Psoas muscle (tissue), 8 donors: ENCODE results near the gene MLIP. TPM values are rescaled to one million over a fixed set of nuclear protein-coding genes. Genes with fewer than 3 reads are reported as not detected.

ENCODE experiments used
- ATAC-seq, 4 donors: fragments of 200-7000 bp; cut with Tn5 transposase; one replicate each; pipeline ENCODE4 v1.9.1; 2020; ENCODE audit warnings: moderate library complexity in 3 of 4, mild to moderate bottlenecking in 2 of 4
- DNase-seq, 2 donors: peaks; one replicate each; pipeline ENCODE4 v3.0.0-alpha.2; 2020
- H3K27ac ChIP-seq: fragments of 200-600 bp; one replicate; pipeline ENCODE4 v1.8.0; 2022
- H3K27me3 ChIP-seq, 3 donors: fragments of 200-600 bp in 1 of 3; one replicate each; pipeline versions ENCODE4 v1.6.1 to v1.8.0; 2013 to 2022; ENCODE audit warnings: low read length in 2 of 3, mild to moderate bottlenecking in 2 of 3, moderate library complexity in 1 of 3; ENCODE audit not compliant: insufficient read depth in 3 of 3
- H3K36me3 ChIP-seq, 2 donors: fragments of 200-600 bp in 1 of 2; one replicate each; pipeline versions ENCODE4 v1.6.1 to v1.8.0; 2013 to 2022; ENCODE audit warnings: low read depth in 1 of 2, mild to moderate bottlenecking in 1 of 2, moderate library complexity in 1 of 2; ENCODE audit not compliant: insufficient read depth in 1 of 2
- H3K4me1 ChIP-seq: fragments of 200-600 bp; one replicate; pipeline ENCODE4 v1.8.0; 2022
- H3K4me3 ChIP-seq: fragments of 200-600 bp; one replicate; pipeline ENCODE4 v1.8.0; 2022; ENCODE audit warnings: mild to moderate bottlenecking
- H3K9me3 ChIP-seq: fragments of 200-600 bp; one replicate; pipeline ENCODE4 v1.8.0; 2022
- WGBS, 3 donors: extraction: QIAGEN DNeasy Blood & Tissue Kit; methylation state at CpG; one replicate each; pipeline versions ENCODE4 v1.1.6 to v1.1.7; 2013; 5-methylcytosine and 5-hydroxymethylcytosine counted together
- intact Hi-C, 2 donors: fragments of 100-400 bp; cut with DNase I; formaldehyde crosslinking; loops; one replicate each; pipeline versions ENCODE4 v1.11.0 to v1.14.2; 2022
- polyA plus RNA-seq, 3 donors: library from polyadenylated mRNA; stranded (reverse); fragments of 200-250 nt; gene quantifications; one replicate each; pipeline ENCODE4 v1.2.3, GENCODE V29; 2013
- total RNA-seq, 4 donors: library from RNA; stranded (reverse); fragmentation: NEBNext Ultra II Directional in 2 of 4; extraction: Animal tissue kit (Norgen Biotek cat#: 25700) in 2 of 4; gene quantifications; one replicate each; pipeline versions ENCODE4 v1.2.1 to v1.2.4, GENCODE V29; 2021 to 2023
- TF ChIP-seq, protein P1 (sequence below): fragments of 200-600 bp; IDR thresholded peaks from one replicate; pipeline ENCODE4 v1.8.0; 2022; ENCODE audit warnings: antibody characterized with exemption
- donor health status: healthy with polysubstance abuse.
- donor health status: DM: no; HTN: no; CAD: no; lungs with moderate emphysema.
- donor health status: Bipolar disorder and iron deficiency.
- donor health status: healthy.
- donor health status: DM: yes; HTN: yes; CAD: no.
- donor health status: DM: no; HTN: no; CAD: no.
- donor health status: DM: no; HTN: no; CAD: no.
- donor health status: DM: yes; HTN: yes; CAD: no.

MLIP gene
- total and polyA plus RNA-seq, 7 donors = 51.5 to 365 (median 163) TPM

DNA sequence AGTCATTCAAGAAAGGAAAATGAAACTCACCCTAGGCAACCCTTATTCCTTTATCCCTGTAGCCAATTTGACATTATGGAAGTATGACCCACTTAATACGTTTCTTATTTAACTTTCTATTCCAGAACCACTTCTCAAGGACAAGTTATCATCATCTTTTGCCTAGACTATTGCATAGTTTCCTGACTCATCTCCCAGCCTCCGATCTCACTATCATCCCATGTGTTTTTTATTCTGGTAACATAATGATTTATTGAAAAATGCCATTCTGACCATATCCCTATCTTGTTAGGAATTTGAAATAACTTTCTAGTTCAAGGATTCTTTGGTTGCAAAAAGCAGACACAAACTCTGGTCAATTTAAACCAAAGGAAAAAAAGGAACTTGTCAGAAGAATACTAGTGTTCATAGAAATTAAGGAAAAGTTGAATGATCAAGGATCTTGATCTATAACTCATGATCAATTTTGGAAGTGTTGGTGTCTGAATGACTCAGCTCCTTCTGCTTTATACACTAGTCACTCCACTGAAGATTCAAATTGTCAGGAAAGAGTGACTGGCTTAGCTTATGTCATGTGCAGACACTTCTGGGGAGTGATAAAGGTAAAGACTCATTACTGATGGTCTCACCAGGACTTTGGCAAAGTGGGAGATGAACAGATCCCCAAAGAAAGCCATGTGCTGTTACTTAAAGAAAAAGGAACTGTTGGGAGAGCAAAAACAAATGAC, 188.5 kb downstream of the MLIP start:
- no peaks in the 10 kb centered on the region for H3K4me1 ChIP-seq
- H3K36me3 ChIP-seq = no peaks in the 10 kb centered on the region
- ATAC-seq (no peak), DNase-seq (no peak)
- intact Hi-C loops = no loop called here
- no peak overlapping the region for H3K27ac ChIP-seq
- no peak overlapping the region for H3K4me3 ChIP-seq
- TF ChIP-seq, protein P1, sequence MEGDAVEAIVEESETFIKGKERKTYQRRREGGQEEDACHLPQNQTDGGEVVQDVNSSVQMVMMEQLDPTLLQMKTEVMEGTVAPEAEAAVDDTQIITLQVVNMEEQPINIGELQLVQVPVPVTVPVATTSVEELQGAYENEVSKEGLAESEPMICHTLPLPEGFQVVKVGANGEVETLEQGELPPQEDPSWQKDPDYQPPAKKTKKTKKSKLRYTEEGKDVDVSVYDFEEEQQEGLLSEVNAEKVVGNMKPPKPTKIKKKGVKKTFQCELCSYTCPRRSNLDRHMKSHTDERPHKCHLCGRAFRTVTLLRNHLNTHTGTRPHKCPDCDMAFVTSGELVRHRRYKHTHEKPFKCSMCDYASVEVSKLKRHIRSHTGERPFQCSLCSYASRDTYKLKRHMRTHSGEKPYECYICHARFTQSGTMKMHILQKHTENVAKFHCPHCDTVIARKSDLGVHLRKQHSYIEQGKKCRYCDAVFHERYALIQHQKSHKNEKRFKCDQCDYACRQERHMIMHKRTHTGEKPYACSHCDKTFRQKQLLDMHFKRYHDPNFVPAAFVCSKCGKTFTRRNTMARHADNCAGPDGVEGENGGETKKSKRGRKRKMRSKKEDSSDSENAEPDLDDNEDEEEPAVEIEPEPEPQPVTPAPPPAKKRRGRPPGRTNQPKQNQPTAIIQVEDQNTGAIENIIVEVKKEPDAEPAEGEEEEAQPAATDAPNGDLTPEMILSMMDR = no peak
- 46 to 57% (median 57%) methylated on average over 2 of the region's 2 CpGs for WGBS, 3 donors
- H3K9me3 ChIP-seq = no peaks in the 10 kb centered on the region
- no peaks in the 10 kb centered on the region for H3K27me3 ChIP-seq

DNA sequence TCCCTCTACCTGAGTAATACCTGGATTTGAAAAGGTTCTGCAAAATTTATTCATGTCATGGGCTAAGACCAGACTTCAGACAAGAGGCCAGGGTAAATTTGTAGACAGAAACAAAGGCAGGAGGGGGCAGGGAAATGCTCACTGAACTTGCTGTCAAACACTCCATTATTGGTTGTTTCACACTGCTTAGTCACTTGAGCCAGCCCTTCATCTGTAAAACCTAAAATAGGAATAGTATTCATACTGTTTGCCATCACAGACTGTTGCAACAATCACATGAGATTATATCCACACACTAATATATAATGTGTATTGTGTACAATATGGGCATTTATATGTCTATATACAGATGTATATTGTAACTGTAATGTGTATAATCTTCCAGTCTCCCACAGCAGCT, 190.5 kb downstream of the MLIP start:
- Histone ChIP-seq H3K27me3 (no peaks in the 10 kb centered on the region), H3K36me3 (no peaks in the 10 kb centered on the region), H3K27ac (no peak overlapping the region), H3K4me3 (no peak overlapping the region), H3K4me1 (no peaks in the 10 kb centered on the region), H3K9me3 (no peaks in the 10 kb centered on the region)
- ATAC-seq (no peak), DNase-seq (no peak)
- TF ChIP-seq, protein P1 = no peak
- intact Hi-C loops = no loop called here

DNA sequence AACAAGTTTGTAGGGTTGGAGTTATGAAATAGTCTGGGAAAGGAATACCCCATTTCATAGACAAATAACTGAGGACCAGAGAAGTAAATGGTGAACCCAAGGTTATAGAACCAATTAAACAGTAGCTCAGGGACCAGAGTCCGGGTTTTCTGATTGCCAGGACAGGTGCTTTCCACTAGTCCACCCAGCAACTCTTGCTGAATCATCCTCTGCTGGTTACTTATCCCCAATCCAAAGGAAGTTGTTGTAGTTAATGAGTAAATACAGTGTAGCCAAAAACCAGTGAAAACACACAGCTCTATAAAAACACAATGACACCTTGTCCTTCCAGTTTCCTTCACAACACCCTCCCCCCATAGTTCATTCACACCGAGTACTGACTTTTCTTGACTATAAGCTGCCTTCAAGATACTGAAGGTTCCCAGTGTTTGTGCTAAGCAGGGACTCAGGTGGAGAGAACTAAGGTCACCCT, 196.2 kb downstream of the MLIP start:
- H3K27ac ChIP-seq = no peak overlapping the region
- no peaks in the 10 kb centered on the region for H3K9me3 ChIP-seq
- intact Hi-C loops = no loop called here
- no peaks in the 10 kb centered on the region for H3K27me3 ChIP-seq
- DNase-seq = no peak
- TF ChIP-seq, protein P1 = no peak
- WGBS, 3 donors = 59 to 68% (median 64%) methylated on average over 2 of the region's 2 CpGs
- no peaks in the 10 kb centered on the region for H3K4me1 ChIP-seq
- no peak overlapping the region for H3K4me3 ChIP-seq
- ATAC-seq = no peak
- H3K36me3 ChIP-seq = no peaks in the 10 kb centered on the region

DNA sequence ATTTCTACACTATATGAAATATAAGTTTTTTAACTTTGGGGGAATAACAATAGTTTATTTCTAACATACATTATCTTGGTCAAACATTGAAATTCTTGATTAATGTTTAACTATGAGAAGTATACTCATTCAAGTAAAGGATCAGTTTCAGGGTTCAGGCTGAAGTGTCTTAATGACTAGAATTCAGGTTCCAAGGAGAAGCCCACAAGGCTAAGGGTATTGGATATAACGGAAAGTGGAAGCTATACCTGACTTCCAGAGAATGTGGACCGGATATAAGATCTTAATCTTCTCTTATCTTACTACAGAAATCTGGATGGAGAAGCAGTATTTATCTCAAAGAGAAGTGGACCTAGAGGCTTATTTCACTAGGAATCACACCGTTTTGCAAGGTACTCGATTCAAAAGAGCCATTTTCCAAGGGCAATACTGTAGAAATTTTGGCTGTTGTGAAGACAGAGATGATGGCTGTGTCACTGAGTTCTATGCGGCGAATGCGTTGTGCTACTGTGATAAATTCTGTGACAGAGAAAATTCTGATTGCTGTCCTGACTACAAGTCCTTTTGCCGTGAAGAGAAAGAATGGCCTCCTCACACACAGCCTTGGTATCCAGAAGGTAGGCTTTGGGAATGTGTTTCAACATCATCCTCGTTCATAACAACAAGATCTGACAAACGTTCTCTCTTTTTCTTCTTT, 197.2 kb downstream of the MLIP start, which contains the start of gene TINAG:
TINAG (plus strand) TSS at position 153 of the 697 bp plus-strand sequence; CDS start at position 263, 110 bp downstream.
- Histone ChIP-seq H3K9me3 (no peaks in the 10 kb centered on the region), H3K27ac (no peak within 1 kb of the TSS), H3K4me1 (no peaks in the 10 kb centered on the region), H3K27me3 (no peaks in the 10 kb centered on the region), H3K36me3 (no peaks in the 10 kb centered on the region), H3K4me3 (no peak within 1 kb of the TSS)
- no peak for ATAC-seq
- intact Hi-C loops = no loop called here
- TF ChIP-seq, protein P1 = no peak
- DNase-seq = no peak
- 87 to 89% (median 88%) methylated on average over 10 of the region's 10 CpGs for WGBS, 3 donors
